Esophagus squamous epithelium (tissue), 4 donors: ENCODE data around the gene TMEM200A.

ENCODE experiments used
- POLR2A ChIP-seq, 4 donors: fragments of 450-650 bp; IDR thresholded peaks; one replicate each; pipeline ENCODE4 v1.6.1; 2017; ENCODE audit warnings: antibody characterized with exemption in 4 of 4, mild to moderate bottlenecking in 4 of 4, moderate library complexity in 3 of 4
- TF ChIP-seq, protein P1 (sequence below), 6 experiments: fragments of 450-650 bp in 4 of 6; fragments of 200-600 bp in 2 of 6; sonication (generic) in 2 of 6; IDR thresholded peaks; one replicate each; pipeline ENCODE4 v1.5.1; 2016 to 2019; ENCODE audit warnings: antibody characterized with exemption in 6 of 6, mild to moderate bottlenecking in 4 of 6, moderate library complexity in 4 of 6

DNA sequence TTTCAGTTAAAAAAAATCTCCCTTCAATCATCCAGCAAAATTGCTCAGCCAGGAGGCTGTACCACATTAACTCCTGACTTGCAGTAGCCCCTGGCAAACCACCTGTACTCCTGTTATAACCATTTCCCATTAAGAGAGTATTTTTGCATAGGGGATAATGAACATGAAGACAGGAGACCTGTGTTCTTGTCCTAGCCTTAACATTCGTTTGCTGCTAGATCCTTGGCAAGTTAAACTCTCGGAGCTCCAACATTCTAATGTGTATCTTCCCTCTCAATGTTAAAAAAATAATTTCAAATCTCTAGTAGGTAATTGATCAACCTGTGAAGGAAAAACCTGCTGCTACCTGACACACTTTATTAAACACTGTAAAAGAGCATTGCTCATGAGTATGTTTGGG lies 8.4 kb upstream of the TMEM200A start:
- TF ChIP-seq, protein P1, sequence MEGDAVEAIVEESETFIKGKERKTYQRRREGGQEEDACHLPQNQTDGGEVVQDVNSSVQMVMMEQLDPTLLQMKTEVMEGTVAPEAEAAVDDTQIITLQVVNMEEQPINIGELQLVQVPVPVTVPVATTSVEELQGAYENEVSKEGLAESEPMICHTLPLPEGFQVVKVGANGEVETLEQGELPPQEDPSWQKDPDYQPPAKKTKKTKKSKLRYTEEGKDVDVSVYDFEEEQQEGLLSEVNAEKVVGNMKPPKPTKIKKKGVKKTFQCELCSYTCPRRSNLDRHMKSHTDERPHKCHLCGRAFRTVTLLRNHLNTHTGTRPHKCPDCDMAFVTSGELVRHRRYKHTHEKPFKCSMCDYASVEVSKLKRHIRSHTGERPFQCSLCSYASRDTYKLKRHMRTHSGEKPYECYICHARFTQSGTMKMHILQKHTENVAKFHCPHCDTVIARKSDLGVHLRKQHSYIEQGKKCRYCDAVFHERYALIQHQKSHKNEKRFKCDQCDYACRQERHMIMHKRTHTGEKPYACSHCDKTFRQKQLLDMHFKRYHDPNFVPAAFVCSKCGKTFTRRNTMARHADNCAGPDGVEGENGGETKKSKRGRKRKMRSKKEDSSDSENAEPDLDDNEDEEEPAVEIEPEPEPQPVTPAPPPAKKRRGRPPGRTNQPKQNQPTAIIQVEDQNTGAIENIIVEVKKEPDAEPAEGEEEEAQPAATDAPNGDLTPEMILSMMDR (IDR thresholded peaks at IDR 0.05): no peak
- no peak for TF ChIP-seq POLR2A (IDR thresholded peaks at IDR 0.05)
